GM10847 (cell line): ENCODE results near the gene CRYBA2.

Source experiments
- POLR2A ChIP-seq: IDR thresholded peaks from 2 replicates; pipeline ENCODE4 v1.6.1; 2011; ENCODE audit not compliant: insufficient read length; ENCODE audit errors: extremely low read depth

CRYBA2 gene

GRCh38 chr2:219027511-219028055, 34.4 kb upstream of the CRYBA2 start:
- no peak for TF ChIP-seq POLR2A

DNA sequence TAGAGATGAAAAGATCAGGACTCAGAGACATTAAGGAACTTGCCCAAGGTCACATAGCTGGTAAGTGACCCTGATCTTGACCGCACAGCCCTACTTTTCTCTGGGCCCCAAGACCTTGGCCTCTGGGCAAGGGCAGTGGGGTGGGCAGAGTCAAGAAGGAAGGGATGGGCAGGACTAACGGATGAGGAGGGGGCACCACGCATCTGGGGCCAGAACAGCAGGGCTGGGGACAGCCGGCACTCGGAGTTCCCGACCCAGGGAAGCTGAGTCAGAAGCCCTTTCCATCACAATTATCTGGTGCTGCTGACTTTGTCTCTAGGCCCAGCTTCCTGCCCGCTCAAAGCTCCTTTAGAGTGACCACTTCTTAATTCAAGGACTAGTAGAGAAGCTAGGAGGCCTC, 33.7 kb upstream of the CRYBA2 start:
- TF ChIP-seq POLR2A = no peak

GRCh38 chr2:219025637-219026585, 32.7 kb upstream of the CRYBA2 start:
- no peak for TF ChIP-seq POLR2A

DNA sequence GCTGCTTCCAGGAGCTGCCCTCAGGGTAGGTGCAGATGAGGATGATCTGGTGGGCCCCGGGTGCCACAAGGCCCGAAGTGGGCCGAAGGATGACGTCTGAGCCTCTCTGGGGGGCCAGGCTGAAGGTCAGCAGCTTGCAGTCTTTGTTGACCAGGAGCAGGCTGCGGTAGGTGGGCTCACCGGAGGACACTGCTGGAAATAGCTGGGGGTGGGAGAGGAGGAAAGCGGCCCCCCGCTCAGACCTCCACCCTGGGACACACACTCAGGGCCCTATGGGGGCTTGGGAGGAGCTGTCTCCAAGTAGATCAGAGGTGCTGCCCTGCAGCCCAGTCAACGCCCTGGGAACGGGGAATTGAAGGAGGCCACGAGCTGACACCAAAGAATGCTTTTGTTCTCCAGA, 30.8 kb upstream of the CRYBA2 start:
- TF ChIP-seq POLR2A = no peak

- no peak for TF ChIP-seq POLR2A
Measured at GRCh38 chr2:219023045-219023605, 29.9 kb upstream of the CRYBA2 start.

GRCh38 chr2:219022616-219023015, 29.4 kb upstream of the CRYBA2 start:
- no peak for TF ChIP-seq POLR2A

- no peak for TF ChIP-seq POLR2A
Measured at GRCh38 chr2:219022041-219022440, 28.8 kb upstream of the CRYBA2 start.

GRCh38 chr2:219021591-219021990, 28.4 kb upstream of the CRYBA2 start:
- no peak for TF ChIP-seq POLR2A

GRCh38 chr2:219020604-219021365, 27.6 kb upstream of the CRYBA2 start:
- TF ChIP-seq POLR2A = no peak

GRCh38 chr2:219019436-219019835, 26.2 kb upstream of the CRYBA2 start:
- TF ChIP-seq POLR2A = no peak

- TF ChIP-seq POLR2A = no peak
Measured at GRCh38 chr2:219018726-219019125, 25.5 kb upstream of the CRYBA2 start.

- no peak for TF ChIP-seq POLR2A
Measured at GRCh38 chr2:219018286-219018685, 25.1 kb upstream of the CRYBA2 start.

- no peak for TF ChIP-seq POLR2A
Measured at GRCh38 chr2:219017201-219017931, 24.1 kb upstream of the CRYBA2 start.

- TF ChIP-seq POLR2A = no peak
Measured at GRCh38 chr2:219016721-219017120, 23.5 kb upstream of the CRYBA2 start.

GRCh38 chr2:219010873-219011272, 17.7 kb upstream of the CRYBA2 start:
- TF ChIP-seq POLR2A = no peak
